H1 (cell line): ENCODE data around the gene SLFN12.

Experiments
- NRF1 ChIP-seq: IDR thresholded peaks from 2 replicates; pipeline ENCODE4 v1.6.1; 2011; ENCODE audit warnings: mild to moderate bottlenecking, low read depth, low read length, improper control_type of control experiment
- TAF7 ChIP-seq: optimal IDR thresholded peaks from 2 replicates; pipeline ENCODE3; 2011; ENCODE audit warnings: low read depth, mild to moderate bottlenecking, inconsistent platforms, low read length, moderate library complexity, borderline replicate concordance

- no peak for TF ChIP-seq TAF7
- no peak for TF ChIP-seq NRF1
Observed at GRCh38 chr17:35429702-35430101, 2.6 kb downstream of the SLFN12 start.
